K562 (cell line): Measurements from ENCODE around the gene ATP5PD. TPM values are rescaled to one million over a fixed set of nuclear protein-coding genes. Genes with fewer than 3 reads are reported as not detected.

Experiments
- CTCF ChIP-seq, 3 experiments: IDR thresholded peaks in 2 of 3; conservative IDR thresholded peaks in 1 of 3; 2 replicates each; pipeline ENCODE4 v1.5.1; 2011 to 2012; ENCODE audit warnings: low read length in 3 of 3, mild to moderate bottlenecking in 3 of 3, control low read depth in 2 of 3, improper control_type of control experiment in 1 of 3, inconsistent platforms in 1 of 3, low read depth in 1 of 3, mixed read lengths in 1 of 3, moderate library complexity in 1 of 3; ENCODE audit not compliant: insufficient read depth in 2 of 3
- NRF1 ChIP-seq, 2 experiments: fragments of 450-650 bp; IDR thresholded peaks in 1 of 2; conservative IDR thresholded peaks in 1 of 2; 2 replicates each; pipeline ENCODE4 v1.6.1; 2014; ENCODE audit warnings: mild to moderate bottlenecking in 2 of 2
- RCOR1 ChIP-seq, 2 experiments: IDR thresholded peaks; 2 replicates each; pipeline ENCODE4 v1.6.1; 2012; ENCODE audit warnings: low read depth in 2 of 2, low read length in 2 of 2, borderline replicate concordance in 1 of 2, improper control_type of control experiment in 1 of 2
- TCF7 ChIP-seq: sonication (generic); IDR thresholded peaks from 2 replicates; pipeline ENCODE4 v1.6.1; 2016; ENCODE audit warnings: antibody characterized with exemption, borderline replicate concordance
- ZFX ChIP-seq: sonication (generic); formaldehyde crosslinking; IDR thresholded peaks from 2 replicates; pipeline ENCODE4 v1.8.0; 2022; ENCODE audit warnings: mild to moderate bottlenecking, missing genetic modification reagents, moderate library complexity
- ZNF316 ChIP-seq: fragments of 450-650 bp; IDR thresholded peaks from 2 replicates; pipeline ENCODE4 v1.6.1; 2016
- polyA plus RNA-seq, 8 experiments: library from polyadenylated mRNA; depleted of rRNA in 4 of 8; stranded (reverse) in 5 of 8; unstranded in 3 of 8; fragments of >200 nt; fragmentation: Nextera tagmentation in 2 of 8; fragmentation: Illumina TruSeq in 1 of 8; extraction: Ambion mirVana in 2 of 8; extraction: Trizol in 1 of 8; gene quantifications; 2 replicates each; pipeline versions ENCODE4 v1.2.1 to v1.2.3, GENCODE V29; 2011 to 2014; ENCODE audit warnings: inconsistent platforms in 1 of 8, missing spikeins in 1 of 8
- total RNA-seq, 7 experiments: library from RNA; depleted of rRNA in 6 of 7; stranded (reverse); fragments of >200 nt in 6 of 7; fragmentation: Illumina TruSeq in 2 of 7; extraction: Trizol in 2 of 7; gene quantifications; 2 replicates each; pipeline versions ENCODE4 v1.2.1 to v1.2.3, GENCODE V29; 2011 to 2021; ENCODE audit warnings: low replicate concordance in 1 of 7
- TF ChIP-seq, protein P1 (sequence below): sonication (generic); formaldehyde crosslinking; IDR thresholded peaks from 2 replicates; pipeline ENCODE4 v1.8.1; 2023; ENCODE audit warnings: mild to moderate bottlenecking, missing genetic modification reagents
- TF ChIP-seq, protein P2 (sequence below): fragments of 250-450 bp; sonication (Bioruptor Pico); IDR thresholded peaks from 2 replicates; pipeline ENCODE4 v1.4.0; 2020
- TF ChIP-seq, protein P3 (sequence below): fragments of 450-650 bp; IDR thresholded peaks from 2 replicates; pipeline ENCODE4 v1.6.1; 2016

ATP5PD gene
- total and polyA plus RNA-seq, 9 of the 15 experiments (the other 6 are each of a cell fraction or from before 2014, with no cell fraction given), result 271 to 828 (median 432) TPM

DNA sequence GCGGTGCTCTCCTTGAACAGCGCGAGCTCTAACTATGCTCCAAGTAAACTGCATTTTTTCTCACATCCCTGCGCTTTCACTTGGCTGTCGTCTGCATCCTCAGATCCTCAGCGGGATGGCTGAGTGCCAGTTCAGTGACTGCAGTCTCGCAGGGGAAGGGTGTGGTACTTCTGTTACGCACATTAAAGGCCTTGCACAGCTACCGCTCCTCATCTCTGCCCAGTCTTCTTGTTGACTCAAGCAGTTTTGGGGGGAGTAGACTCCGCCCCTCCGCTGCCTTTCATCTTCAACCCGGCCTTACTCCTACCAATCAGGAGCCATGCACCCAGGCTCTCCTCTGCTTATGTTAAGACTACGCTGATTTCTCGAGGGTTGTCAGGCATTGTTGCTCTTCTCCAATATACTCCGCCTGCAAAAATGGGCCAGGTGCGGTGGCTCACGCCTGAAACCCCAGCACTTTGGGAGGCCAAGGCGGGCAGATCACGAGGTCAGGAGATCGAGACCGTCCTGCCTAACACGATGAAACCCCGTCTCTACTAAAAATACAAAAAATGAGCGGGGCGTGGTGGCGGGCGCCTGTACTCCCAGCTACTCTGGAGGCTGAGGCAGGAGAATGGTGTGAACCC is 10.0 kb downstream of the ATP5PD start (continued):
- TF ChIP-seq, protein P1, sequence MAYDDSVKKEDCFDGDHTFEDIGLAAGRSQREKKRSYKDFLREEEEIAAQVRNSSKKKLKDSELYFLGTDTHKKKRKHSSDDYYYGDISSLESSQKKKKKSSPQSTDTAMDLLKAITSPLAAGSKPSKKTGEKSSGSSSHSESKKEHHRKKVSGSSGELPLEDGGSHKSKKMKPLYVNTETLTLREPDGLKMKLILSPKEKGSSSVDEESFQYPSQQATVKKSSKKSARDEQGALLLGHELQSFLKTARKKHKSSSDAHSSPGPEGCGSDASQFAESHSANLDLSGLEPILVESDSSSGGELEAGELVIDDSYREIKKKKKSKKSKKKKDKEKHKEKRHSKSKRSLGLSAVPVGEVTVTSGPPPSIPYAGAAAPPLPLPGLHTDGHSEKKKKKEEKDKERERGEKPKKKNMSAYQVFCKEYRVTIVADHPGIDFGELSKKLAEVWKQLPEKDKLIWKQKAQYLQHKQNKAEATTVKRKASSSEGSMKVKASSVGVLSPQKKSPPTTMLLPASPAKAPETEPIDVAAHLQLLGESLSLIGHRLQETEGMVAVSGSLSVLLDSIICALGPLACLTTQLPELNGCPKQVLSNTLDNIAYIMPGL (CRISPR knock-in tag), result no peak
- peak; percentile 41 to 74; a peak in 2 of 4 replicates for TF ChIP-seq RCOR1 (IDR thresholded peaks at IDR 0.05; ENCODE audit: borderline replicate concordance in 1 of 2, low read depth in 2 of 2, low read length in 2 of 2)
- TF ChIP-seq, protein P2, sequence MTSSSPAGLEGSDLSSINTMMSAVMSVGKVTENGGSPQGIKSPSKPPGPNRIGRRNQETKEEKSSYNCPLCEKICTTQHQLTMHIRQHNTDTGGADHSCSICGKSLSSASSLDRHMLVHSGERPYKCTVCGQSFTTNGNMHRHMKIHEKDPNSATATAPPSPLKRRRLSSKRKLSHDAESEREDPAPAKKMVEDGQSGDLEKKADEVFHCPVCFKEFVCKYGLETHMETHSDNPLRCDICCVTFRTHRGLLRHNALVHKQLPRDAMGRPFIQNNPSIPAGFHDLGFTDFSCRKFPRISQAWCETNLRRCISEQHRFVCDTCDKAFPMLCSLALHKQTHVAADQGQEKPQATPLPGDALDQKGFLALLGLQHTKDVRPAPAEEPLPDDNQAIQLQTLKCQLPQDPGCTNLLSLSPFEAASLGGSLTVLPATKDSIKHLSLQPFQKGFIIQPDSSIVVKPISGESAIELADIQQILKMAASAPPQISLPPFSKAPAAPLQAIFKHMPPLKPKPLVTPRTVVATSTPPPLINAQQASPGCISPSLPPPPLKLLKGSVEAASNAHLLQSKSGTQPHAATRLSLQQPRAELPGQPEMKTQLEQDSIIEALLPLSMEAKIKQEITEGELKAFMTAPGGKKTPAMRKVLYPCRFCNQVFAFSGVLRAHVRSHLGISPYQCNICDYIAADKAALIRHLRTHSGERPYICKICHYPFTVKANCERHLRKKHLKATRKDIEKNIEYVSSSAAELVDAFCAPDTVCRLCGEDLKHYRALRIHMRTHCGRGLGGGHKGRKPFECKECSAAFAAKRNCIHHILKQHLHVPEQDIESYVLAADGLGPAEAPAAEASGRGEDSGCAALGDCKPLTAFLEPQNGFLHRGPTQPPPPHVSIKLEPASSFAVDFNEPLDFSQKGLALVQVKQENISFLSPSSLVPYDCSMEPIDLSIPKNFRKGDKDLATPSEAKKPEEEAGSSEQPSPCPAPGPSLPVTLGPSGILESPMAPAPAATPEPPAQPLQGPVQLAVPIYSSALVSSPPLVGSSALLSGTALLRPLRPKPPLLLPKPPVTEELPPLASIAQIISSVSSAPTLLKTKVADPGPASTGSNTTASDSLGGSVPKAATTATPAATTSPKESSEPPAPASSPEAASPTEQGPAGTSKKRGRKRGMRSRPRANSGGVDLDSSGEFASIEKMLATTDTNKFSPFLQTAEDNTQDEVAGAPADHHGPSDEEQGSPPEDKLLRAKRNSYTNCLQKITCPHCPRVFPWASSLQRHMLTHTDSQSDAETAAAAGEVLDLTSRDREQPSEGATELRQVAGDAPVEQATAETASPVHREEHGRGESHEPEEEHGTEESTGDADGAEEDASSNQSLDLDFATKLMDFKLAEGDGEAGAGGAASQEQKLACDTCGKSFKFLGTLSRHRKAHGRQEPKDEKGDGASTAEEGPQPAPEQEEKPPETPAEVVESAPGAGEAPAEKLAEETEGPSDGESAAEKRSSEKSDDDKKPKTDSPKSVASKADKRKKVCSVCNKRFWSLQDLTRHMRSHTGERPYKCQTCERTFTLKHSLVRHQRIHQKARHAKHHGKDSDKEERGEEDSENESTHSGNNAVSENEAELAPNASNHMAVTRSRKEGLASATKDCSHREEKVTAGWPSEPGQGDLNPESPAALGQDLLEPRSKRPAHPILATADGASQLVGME (CRISPR knock-in tag), result peak; percentile 36; the same call in 1 of the 2 replicates
- peak; percentile 50 to 56 for TF ChIP-seq NRF1 (conservative IDR thresholded peaks at IDR 0.05 in 1 of 2, IDR thresholded peaks at IDR 0.05 in 1 of 2)
- TF ChIP-seq TCF7, result 0 out of 2 replicates have a peak, but pooled peaks have one; percentile 63
- peak; percentile 56 for TF ChIP-seq ZNF316
- TF ChIP-seq, protein P3, sequence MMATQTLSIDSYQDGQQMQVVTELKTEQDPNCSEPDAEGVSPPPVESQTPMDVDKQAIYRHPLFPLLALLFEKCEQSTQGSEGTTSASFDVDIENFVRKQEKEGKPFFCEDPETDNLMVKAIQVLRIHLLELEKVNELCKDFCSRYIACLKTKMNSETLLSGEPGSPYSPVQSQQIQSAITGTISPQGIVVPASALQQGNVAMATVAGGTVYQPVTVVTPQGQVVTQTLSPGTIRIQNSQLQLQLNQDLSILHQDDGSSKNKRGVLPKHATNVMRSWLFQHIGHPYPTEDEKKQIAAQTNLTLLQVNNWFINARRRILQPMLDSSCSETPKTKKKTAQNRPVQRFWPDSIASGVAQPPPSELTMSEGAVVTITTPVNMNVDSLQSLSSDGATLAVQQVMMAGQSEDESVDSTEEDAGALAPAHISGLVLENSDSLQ, result peak; percentile 67
- 0 out of 6 replicates have a peak, but pooled peaks of 1 of the 3 experiments have one; percentile 24 for TF ChIP-seq CTCF (IDR thresholded peaks at IDR 0.05 in 2 of 3, conservative IDR thresholded peaks at IDR 0.05 in 1 of 3; ENCODE audit: insufficient read depth in 2 of 3, low read depth in 1 of 3, low read length in 3 of 3)
- TF ChIP-seq ZFX (CRISPR knock-in tag), result peak; percentile 20; the same call in 1 of the 2 replicates
